GM23338 (cell line): Measurements from ENCODE around the gene SPC24.

ENCODE experiments used
- CREB1 ChIP-seq: fragments of 250-450 bp; sonication (Bioruptor Pico); IDR thresholded peaks from 2 replicates; pipeline ENCODE4 v1.5.0; 2020; ENCODE audit warnings: low read depth, mild to moderate bottlenecking, moderate library complexity
- CTCF ChIP-seq, 2 experiments: fragments of 200-600 bp in 1 of 2; sonication (generic) in 1 of 2; conservative IDR thresholded peaks; 2 replicates each; pipeline versions ENCODE4 v1.5.1 to v1.6.1; 2016 to 2017; ENCODE audit warnings: antibody characterized with exemption in 2 of 2, low read depth in 2 of 2, mild to moderate bottlenecking in 2 of 2, moderate library complexity in 1 of 2
- EZH2 ChIP-seq: fragments of 200-600 bp; sonication (generic); IDR thresholded peaks from one replicate; pipeline ENCODE4 v1.8.0; 2017; ENCODE audit warnings: antibody characterized with exemption, mild to moderate bottlenecking, low read depth; ENCODE audit not compliant: unreplicated experiment
- EZH2phosphoT487 ChIP-seq: fragments of 200-600 bp; sonication (generic); IDR thresholded peaks from one replicate; pipeline ENCODE4 v1.8.1; 2018; ENCODE audit warnings: antibody characterized with exemption; ENCODE audit not compliant: unreplicated experiment
- JUNB ChIP-seq: IDR thresholded peaks from one replicate; pipeline ENCODE4 v1.6.1; 2016; ENCODE audit warnings: antibody characterized with exemption; ENCODE audit not compliant: unreplicated experiment
- NANOG ChIP-seq: IDR thresholded peaks from 2 replicates; pipeline ENCODE4 v1.6.1; 2016; ENCODE audit warnings: antibody characterized with exemption, borderline replicate concordance
- POLR2AphosphoS5 ChIP-seq: IDR thresholded peaks from 2 replicates; pipeline ENCODE4 v1.6.1; 2016; ENCODE audit warnings: antibody characterized with exemption, low read depth
- ZNF114 ChIP-seq: fragments of 250-450 bp; sonication (Bioruptor Pico); IDR thresholded peaks from 2 replicates; pipeline ENCODE4 v1.5.0; 2020; ENCODE audit warnings: mild to moderate bottlenecking, moderate library complexity
- ZNF331 ChIP-seq: fragments of 250-450 bp; sonication (Bioruptor Pico); IDR thresholded peaks from 2 replicates; pipeline ENCODE4 v1.5.0; 2020; ENCODE audit warnings: low read depth, mild to moderate bottlenecking, moderate library complexity
- TF ChIP-seq, protein P1 (sequence below): IDR thresholded peaks from one replicate; pipeline ENCODE4 v1.6.1; 2018; ENCODE audit warnings: antibody characterized with exemption; ENCODE audit not compliant: unreplicated experiment
- TF ChIP-seq, protein P2 (sequence below): IDR thresholded peaks from 2 replicates; pipeline ENCODE4 v1.6.1; 2016; ENCODE audit warnings: antibody characterized with exemption

GRCh38 chr19:11098861-11099260 is 56.7 kb downstream of the SPC24 start:
- TF ChIP-seq, protein P1, sequence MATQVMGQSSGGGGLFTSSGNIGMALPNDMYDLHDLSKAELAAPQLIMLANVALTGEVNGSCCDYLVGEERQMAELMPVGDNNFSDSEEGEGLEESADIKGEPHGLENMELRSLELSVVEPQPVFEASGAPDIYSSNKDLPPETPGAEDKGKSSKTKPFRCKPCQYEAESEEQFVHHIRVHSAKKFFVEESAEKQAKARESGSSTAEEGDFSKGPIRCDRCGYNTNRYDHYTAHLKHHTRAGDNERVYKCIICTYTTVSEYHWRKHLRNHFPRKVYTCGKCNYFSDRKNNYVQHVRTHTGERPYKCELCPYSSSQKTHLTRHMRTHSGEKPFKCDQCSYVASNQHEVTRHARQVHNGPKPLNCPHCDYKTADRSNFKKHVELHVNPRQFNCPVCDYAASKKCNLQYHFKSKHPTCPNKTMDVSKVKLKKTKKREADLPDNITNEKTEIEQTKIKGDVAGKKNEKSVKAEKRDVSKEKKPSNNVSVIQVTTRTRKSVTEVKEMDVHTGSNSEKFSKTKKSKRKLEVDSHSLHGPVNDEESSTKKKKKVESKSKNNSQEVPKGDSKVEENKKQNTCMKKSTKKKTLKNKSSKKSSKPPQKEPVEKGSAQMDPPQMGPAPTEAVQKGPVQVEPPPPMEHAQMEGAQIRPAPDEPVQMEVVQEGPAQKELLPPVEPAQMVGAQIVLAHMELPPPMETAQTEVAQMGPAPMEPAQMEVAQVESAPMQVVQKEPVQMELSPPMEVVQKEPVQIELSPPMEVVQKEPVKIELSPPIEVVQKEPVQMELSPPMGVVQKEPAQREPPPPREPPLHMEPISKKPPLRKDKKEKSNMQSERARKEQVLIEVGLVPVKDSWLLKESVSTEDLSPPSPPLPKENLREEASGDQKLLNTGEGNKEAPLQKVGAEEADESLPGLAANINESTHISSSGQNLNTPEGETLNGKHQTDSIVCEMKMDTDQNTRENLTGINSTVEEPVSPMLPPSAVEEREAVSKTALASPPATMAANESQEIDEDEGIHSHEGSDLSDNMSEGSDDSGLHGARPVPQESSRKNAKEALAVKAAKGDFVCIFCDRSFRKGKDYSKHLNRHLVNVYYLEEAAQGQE, result no peak
- TF ChIP-seq CTCF (conservative IDR thresholded peaks at IDR 0.05; ENCODE audit: low read depth in 2 of 2) (no peak), POLR2AphosphoS5 (no peak), EZH2phosphoT487 (no peak), EZH2 (no peak), NANOG (no peak), JUNB (no peak), CREB1 (CRISPR knock-in tag) (no peak), ZNF114 (CRISPR knock-in tag) (no peak), ZNF331 (CRISPR knock-in tag) (no peak)
- TF ChIP-seq, protein P2, sequence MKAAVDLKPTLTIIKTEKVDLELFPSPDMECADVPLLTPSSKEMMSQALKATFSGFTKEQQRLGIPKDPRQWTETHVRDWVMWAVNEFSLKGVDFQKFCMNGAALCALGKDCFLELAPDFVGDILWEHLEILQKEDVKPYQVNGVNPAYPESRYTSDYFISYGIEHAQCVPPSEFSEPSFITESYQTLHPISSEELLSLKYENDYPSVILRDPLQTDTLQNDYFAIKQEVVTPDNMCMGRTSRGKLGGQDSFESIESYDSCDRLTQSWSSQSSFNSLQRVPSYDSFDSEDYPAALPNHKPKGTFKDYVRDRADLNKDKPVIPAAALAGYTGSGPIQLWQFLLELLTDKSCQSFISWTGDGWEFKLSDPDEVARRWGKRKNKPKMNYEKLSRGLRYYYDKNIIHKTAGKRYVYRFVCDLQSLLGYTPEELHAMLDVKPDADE, result no peak
